Occipital lobe (tissue), 3 donors: ENCODE measurements around the gene CHTF8. TPM values are rescaled to one million over a fixed set of nuclear protein-coding genes. Genes with fewer than 3 reads are reported as not detected.

Experiments
- DNase-seq: peaks from one replicate; lab custom pipeline; 2025; lab: John Stamatoyannopoulos, UW
- small RNA-seq: library from RNA; depleted of rRNA; stranded (forward); fragments of <200 nt; gene quantifications from one replicate; pipeline ENCODE3, GENCODE V24; 2014
- total RNA-seq: library from RNA; depleted of rRNA; stranded (reverse); fragments of >200 nt; gene quantifications from one replicate; pipeline ENCODE4 v1.2.3, GENCODE V29; 2014

CHTF8 gene
- total RNA-seq, 1 donor from 2014 or later, result 37.7 TPM

- DNase-seq, result no peak
Measured at GRCh38 chr16:69085032-69085695, 47.2 kb downstream of the CHTF8 start.

- DNase-seq, result no peak
Measured at GRCh38 chr16:69084289-69084688, 48.1 kb downstream of the CHTF8 start.

- DNase-seq, result no peak
Measured at GRCh38 chr16:69083306-69083941, 49.0 kb downstream of the CHTF8 start.

- DNase-seq, result no peak
Measured at GRCh38 chr16:69079697-69080096, 52.7 kb downstream of the CHTF8 start.

GRCh38 chr16:69078073-69078472 is 54.3 kb downstream of the CHTF8 start:
- no peak for DNase-seq

- DNase-seq, result no peak
Measured at GRCh38 chr16:69077251-69077650, 55.1 kb downstream of the CHTF8 start.

- no peak for DNase-seq
Measured at GRCh38 chr16:69073181-69073702, 59.1 kb downstream of the CHTF8 start.

GRCh38 chr16:69072640-69072974 is 59.8 kb downstream of the CHTF8 start:
- no peak for DNase-seq

- no peak for DNase-seq
Measured at GRCh38 chr16:69071036-69071435, 61.4 kb downstream of the CHTF8 start.

- no peak for DNase-seq
Measured at GRCh38 chr16:69069504-69069903, 62.9 kb downstream of the CHTF8 start.

Small RNA genes lying within 50 kb of the gene (small RNA-seq; reads per million reads assigned to genes)
- not detected for gene RNU6-22P

Other genes with a start within 250 kb of the CHTF8 start
- gene HAS3, start 26.9 kb downstream of the CHTF8 start, total RNA-seq, result 6.6 TPM
- 30.9 TPM for gene UTP4, start 61 bp upstream of the CHTF8 start, total RNA-seq
- gene SNTB2, start 54.6 kb upstream of the CHTF8 start, total RNA-seq, result 8.9 TPM
- 34.6 TPM for gene VPS4A, start 178.8 kb upstream of the CHTF8 start, total RNA-seq
- 9.5 TPM for gene PDF, start 198.0 kb upstream of the CHTF8 start, total RNA-seq
- gene COG8, start 207.0 kb upstream of the CHTF8 start, total RNA-seq, result 51.6 TPM
- 14.2 TPM for gene NIP7, start 207.2 kb upstream of the CHTF8 start, total RNA-seq
- not detected for gene TMED6, start 219.2 kb upstream of the CHTF8 start, total RNA-seq